Osteoblast (primary cell): ENCODE data around the gene RNF151. TPM values are rescaled to one million over a fixed set of nuclear protein-coding genes. Genes with fewer than 3 reads are reported as not detected.

ENCODE experiments used
- small RNA-seq: library from RNA; depleted of rRNA; stranded (forward); fragments of <200 nt; gene quantifications from one replicate; pipeline ENCODE3, GENCODE V24; 2012
- total RNA-seq: library from RNA; depleted of rRNA; stranded (reverse); fragments of >200 nt; gene quantifications from 2 replicates; pipeline ENCODE4 v1.2.3, GENCODE V29; 2012

RNF151 gene
- total RNA-seq, 1 donor = 0.36 TPM

Small RNAs within 50 kb of the gene (small RNA-seq; reads per million reads assigned to genes)
- gene AC005363.2 = not detected
- gene RN7SL219P = not detected
- gene SNORA10 = not detected
- gene SNORA64 = not detected

Other genes starting within 250 kb of the RNF151 start
- 49.2 and 55.4 TPM in 2 replicates for gene NME3, start 195.3 kb upstream of the RNF151 start, total RNA-seq
- 10.0 and 16.3 TPM in 2 replicates for gene EME2, start 194.0 kb upstream of the RNF151 start, total RNA-seq
- 40.5 and 47.1 TPM in 2 replicates for gene MRPS34, start 193.7 kb upstream of the RNF151 start, total RNA-seq
- gene SPSB3, start 184.3 kb upstream of the RNF151 start, total RNA-seq = 33.6 and 42.3 TPM in 2 replicates
- gene NUBP2, start 183.9 kb upstream of the RNF151 start, total RNA-seq = 45.4 and 56.1 TPM in 2 replicates
- not detected in 2 replicates for gene IGFALS, start 173.2 kb upstream of the RNF151 start, total RNA-seq
- gene HAGH, start 140.0 kb upstream of the RNF151 start, total RNA-seq = 28.9 and 32.9 TPM in 2 replicates
- 63.1 and 72.7 TPM in 2 replicates for gene FAHD1, start 139.7 kb upstream of the RNF151 start, total RNA-seq
- not detected in 2 replicates for gene MEIOB, start 94.7 kb upstream of the RNF151 start, total RNA-seq
- gene HS3ST6, start 48.4 kb upstream of the RNF151 start, total RNA-seq = not detected in 2 replicates
- 16.2 and 18.1 TPM in 2 replicates for gene MSRB1, start 23.7 kb upstream of the RNF151 start, total RNA-seq
- not detected in 2 replicates for gene RPL3L, start 12.2 kb upstream of the RNF151 start, total RNA-seq
- gene NDUFB10, start 7.3 kb upstream of the RNF151 start, total RNA-seq = 82.8 and 109 TPM in 2 replicates
- gene RPS2, start 2.0 kb upstream of the RNF151 start, total RNA-seq = 1,815 and 2,359 TPM in 2 replicates
- 22.4 and 26.1 TPM in 2 replicates for gene TBL3, start 5.2 kb downstream of the RNF151 start, total RNA-seq
- gene NOXO1, start 14.6 kb downstream of the RNF151 start, total RNA-seq = under 0.01 and 0.29 TPM in 2 replicates
- 8.7 and 12.1 TPM in 2 replicates for gene GFER, start 17.3 kb downstream of the RNF151 start, total RNA-seq
- gene SYNGR3, start 23.1 kb downstream of the RNF151 start, total RNA-seq = under 0.01 and 0.59 TPM in 2 replicates
- 17.7 and 21.0 TPM in 2 replicates for gene ZNF598, start 43.0 kb downstream of the RNF151 start, total RNA-seq
- gene NPW, start 52.9 kb downstream of the RNF151 start, total RNA-seq = not detected in 2 replicates
- gene NHERF2, start 60.0 kb downstream of the RNF151 start, total RNA-seq = 26.8 and 33.7 TPM in 2 replicates
- 22.8 and 24.8 TPM in 2 replicates for gene NTHL1, start 81.0 kb downstream of the RNF151 start, total RNA-seq
- 73.1 and 78.9 TPM in 2 replicates for gene TSC2, start 81.1 kb downstream of the RNF151 start, total RNA-seq
- gene PKD1, start 169.0 kb downstream of the RNF151 start, total RNA-seq = 139 and 180 TPM in 2 replicates
- gene RAB26, start 181.8 kb downstream of the RNF151 start, total RNA-seq = 0.36 and 0.59 TPM in 2 replicates
- 49.5 and 56.1 TPM in 2 replicates for gene TRAF7, start 188.9 kb downstream of the RNF151 start, total RNA-seq
- not detected in 2 replicates for gene CASKIN1, start 229.7 kb downstream of the RNF151 start, total RNA-seq
- 30.8 and 44.2 TPM in 2 replicates for gene MLST8, start 238.6 kb downstream of the RNF151 start, total RNA-seq
- gene BRICD5, start 244.0 kb downstream of the RNF151 start, total RNA-seq = 1.5 and 2.5 TPM in 2 replicates
- gene PGP, start 248.0 kb downstream of the RNF151 start, total RNA-seq = 14.1 and 14.4 TPM in 2 replicates